Uterus (tissue), 2 donors: ENCODE data around the gene DDX31.

Source experiments
- CTCF ChIP-seq, 4 experiments: fragments of 200-600 bp in 2 of 4; fragments of 450-650 bp in 2 of 4; sonication (generic) in 2 of 4; IDR thresholded peaks; one replicate each; pipeline ENCODE4 v1.5.1; 2016 to 2019; ENCODE audit warnings: antibody characterized with exemption in 4 of 4, mild to moderate bottlenecking in 2 of 4, moderate library complexity in 1 of 4
- POLR2A ChIP-seq, 2 donors: fragments of 450-650 bp; IDR thresholded peaks; one replicate each; pipeline ENCODE4 v1.6.1; 2016; ENCODE audit warnings: antibody characterized with exemption in 2 of 2, mild to moderate bottlenecking in 1 of 2, moderate library complexity in 1 of 2

- TF ChIP-seq CTCF (IDR thresholded peaks at IDR 0.05) = no peak
- TF ChIP-seq POLR2A (IDR thresholded peaks at IDR 0.05) = no peak
These were observed 35.5 kb downstream of the DDX31 start for GRCh38 chr9:132634327-132634726.
